NCI-H2171 treated with DMSO at 0.1 percent for 48 hours (cell line): ENCODE data around the gene PIP4K2A.
"Not testable (repeated sequence)": the region's sequence is repeated elsewhere in the genome, so short reads cannot be mapped to it uniquely, and the experiment has no call there.

Source experiments
- DNase-seq: peaks from one replicate; lab custom pipeline; 2025; lab: John Stamatoyannopoulos, UW

The PIP4K2A gene

DNA sequence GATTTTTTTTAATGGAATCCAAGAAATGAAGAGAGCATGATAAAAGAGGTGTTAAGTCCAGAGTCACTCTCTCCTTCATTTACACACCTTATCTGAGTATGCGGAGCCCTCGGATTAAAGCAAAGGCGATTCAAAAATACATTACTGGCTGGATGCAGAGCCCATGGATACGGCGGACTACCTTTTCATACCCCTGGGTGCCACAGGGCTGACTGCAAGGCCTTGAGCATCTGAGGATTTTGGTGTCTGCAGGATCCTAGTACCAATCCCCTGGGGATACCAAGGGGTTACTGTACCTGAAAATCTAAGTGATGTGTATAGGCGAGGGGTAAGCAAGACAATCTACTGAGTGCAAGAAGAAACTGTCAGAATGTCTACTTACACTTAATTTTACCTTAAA, 20.5 kb downstream of the PIP4K2A start:
- no peak for DNase-seq

DNA sequence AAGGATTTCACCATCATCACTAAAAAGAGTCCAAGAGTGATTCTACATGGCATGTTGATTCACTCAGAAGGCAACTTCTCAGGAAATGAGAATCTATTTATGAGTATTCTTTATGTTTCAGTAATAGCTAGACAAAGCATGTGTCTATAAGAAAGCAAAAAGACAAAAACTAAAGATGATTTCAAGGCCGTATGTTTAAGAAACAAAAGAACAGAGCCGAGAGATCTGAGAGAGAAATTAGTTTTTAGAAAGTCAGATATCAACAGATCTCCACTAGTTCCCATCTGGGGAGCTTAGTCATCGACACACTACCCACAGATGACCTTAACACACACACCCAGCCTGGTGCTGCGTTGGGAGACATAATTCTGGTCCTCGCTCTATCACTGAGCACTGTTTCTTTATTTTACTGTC, 21.0 kb downstream of the PIP4K2A start:
- DNase-seq: no peak

DNA sequence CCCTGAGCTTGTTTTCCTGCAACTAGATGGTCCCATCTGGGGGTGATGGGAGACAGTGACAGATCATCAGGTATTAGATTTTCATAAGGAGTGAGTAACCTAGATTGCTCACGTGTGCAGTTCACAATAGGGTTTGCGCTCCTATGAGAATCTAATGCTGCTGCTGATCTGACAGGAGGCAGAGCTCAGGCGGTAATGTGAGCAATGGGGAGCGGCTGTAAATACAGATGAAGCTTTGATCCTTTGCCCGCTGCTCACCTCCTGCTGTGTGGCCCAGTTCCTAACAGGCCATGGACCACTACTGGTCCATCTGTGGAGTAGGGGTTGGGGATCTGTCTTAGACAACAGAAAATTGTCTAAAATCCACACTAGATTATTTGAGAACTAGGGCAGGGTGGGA, 22.3 kb downstream of the PIP4K2A start:
- DNase-seq: not testable (repeated sequence)

DNA sequence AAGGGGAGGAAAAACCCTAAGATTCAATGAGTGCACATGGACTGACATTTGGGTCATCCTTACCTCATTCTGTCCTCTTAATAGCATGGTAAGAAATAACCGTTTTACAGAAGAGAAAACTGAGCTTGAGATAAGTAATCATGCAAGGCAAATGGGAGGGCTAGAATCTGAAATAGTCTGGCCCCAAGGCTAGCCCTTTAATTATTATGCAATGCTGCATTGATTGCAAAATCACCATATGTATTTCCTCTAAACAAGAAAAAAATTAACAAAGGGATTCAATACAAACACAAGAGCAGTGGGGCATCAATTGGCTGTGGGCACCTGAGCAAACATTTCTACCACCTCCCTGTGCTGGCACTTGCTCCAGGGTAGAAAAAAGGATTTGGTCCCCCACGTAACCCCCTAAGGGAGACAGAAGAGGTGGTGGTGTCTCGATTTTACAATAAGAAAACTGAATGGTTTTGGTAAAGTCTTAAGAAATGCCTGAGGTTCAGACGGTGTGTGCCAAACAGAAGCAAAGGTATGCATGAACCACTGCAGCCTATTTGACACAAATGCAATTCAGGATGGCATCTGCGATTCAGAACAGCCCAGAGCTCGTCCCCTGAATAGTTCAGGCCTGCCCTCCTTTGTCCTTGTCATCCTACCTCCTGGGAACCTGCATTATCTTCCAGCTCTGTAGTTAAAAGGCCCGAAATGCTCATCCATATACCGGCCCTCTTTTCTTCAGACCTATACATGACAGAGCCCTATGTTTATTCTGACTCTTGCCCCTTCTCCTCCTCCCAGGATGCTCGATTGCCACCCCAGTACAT, 23.6 kb downstream of the PIP4K2A start:
- no peak for DNase-seq

DNA sequence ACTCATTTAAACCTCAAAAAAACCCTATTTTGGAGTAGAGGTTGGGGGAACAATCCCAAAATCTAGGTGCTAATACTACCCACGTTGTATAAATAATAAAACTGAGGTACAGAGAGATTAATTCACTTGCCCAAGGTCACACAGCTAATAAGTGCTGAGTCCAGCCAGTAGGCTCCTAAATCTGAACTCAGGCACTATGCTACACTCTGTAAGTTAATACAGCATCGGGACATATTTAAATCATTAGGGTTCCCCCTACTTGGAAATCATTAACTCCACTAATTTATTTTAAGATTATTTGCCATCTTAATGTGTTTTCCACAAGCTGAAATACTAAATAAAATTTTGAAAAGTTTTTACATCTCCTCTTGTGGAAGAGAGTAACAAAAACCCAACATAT, 24.2 kb downstream of the PIP4K2A start:
- DNase-seq: no peak

DNA sequence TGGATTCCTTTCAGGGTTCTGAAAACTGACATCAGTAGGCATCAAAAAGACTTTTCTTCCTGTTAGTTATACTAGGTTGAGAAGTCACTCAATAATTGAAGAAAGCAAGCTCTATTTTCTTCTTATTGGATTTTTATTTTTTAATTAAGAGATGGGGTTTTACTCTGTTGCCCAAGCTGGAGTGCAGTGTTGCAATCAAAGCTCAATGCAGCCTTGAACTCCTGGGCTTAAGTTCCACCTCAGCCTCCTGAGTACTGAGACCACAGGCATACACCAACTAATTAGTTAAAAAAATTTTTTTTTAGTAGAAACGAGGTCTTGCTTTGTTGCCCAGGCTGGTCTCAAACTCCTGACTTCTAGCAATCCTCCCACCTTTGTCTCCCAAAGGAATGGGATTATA, 28.0 kb downstream of the PIP4K2A start:
- no peak for DNase-seq

DNA sequence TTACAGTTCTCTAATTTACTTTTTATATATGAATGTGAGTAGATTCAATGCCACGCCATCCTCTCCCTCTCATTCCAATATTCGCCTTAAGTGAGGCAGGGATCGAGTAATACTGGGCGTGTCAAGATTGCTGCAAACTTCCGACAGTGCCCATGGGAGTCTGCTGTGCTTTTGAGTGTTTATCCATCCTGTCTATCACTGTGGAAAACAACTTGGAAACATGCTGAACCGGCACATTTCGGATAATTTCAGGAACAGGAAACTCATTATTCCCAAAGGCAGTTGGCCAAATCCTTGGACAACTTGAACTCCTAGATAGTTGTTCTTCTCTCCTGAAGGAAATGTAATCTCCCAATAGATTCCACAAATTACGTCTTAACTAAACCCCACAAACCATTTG, 28.5 kb downstream of the PIP4K2A start:
- no peak for DNase-seq

DNA sequence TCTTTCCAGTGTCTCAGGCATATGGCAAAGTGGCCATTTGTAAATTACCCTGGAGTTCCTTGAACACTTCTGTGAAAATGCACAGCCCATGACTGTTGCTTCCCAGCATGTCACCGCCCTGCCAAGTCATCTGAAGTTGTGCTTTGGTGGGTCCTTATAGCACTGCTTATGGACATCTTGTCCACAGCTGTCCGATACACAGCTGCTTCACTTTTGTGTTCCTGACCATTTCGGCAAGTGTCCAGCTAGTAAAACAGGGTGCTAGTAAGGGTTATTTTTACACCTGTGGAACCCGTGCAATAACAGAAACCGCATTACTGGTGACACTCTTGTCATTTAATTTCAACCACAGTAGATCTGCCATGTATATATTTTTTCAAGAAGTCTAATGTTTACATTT, 29.7 kb downstream of the PIP4K2A start:
- no peak for DNase-seq

DNA sequence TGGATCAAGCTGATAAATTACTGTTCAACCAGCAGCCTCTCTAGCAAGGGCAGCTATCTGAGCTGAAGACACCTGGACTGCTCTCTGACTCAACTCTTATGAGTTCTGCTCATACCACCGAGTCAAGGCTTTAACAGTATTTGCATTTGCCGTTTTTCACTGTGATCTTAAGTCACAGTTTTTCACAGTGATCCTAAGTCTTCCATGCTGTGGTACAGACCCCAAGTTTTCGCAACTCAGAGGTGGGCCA, 31.3 kb downstream of the PIP4K2A start:
- DNase-seq: no peak

DNA sequence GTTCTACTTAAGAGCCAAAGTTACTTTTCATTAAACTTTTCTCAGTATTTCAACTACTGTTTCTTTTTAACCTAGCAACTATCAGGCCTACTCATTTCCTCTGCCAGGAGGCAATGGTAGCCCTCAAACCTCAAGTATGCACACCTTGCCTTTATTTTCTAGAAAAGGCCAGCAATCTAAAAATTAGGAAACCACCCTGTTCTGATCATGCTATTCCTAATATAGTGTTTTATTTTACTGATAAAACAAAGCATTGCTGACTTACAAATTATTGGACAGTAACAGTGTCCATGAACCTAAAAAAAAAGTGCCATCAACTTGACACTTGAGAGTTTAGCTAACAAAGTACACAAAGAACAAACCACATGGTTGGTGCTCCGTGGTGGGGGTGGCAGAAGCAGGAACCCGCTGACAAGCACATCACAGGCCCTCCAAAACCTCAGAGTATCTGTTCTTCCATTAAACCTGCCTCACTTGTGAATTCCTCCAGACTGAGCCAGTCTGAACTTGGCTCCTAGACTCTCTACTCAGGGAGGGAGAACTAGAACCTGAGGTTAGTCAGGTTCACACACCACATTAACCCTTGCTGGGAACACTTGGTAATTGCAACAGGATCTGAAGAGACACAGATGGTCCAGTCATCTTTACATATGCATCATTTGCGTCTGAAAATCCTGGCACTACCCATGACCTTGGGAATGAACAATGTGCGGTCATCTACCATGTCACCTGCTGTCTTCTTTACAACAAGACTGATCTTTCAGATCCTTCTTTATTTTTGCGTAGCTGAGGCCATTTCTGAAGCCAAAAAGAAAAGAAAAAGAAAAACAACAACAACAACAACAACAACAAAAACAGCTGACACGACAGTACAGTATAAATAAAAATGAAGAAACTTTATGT, 31.9 kb downstream of the PIP4K2A start:
- DNase-seq: peak; percentile 34

DNA sequence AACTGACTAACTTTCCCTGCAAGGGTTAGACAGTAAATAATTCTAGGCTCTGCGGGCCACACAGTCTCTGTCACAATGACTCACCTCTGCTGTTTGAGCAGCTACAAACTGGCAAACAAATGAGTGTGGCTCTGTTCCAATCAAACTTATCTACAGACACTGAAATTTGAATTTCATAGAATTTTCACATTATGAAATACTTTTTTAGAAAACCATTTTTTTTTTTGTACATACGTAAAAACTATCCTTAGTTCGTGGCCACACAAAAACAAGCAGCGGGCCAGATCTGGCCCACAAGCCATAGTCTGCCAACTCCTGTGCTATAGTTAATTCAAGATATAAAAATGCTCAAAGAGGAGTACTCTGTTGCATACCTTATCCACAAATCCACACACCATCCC, 32.6 kb downstream of the PIP4K2A start:
- DNase-seq: no peak

DNA sequence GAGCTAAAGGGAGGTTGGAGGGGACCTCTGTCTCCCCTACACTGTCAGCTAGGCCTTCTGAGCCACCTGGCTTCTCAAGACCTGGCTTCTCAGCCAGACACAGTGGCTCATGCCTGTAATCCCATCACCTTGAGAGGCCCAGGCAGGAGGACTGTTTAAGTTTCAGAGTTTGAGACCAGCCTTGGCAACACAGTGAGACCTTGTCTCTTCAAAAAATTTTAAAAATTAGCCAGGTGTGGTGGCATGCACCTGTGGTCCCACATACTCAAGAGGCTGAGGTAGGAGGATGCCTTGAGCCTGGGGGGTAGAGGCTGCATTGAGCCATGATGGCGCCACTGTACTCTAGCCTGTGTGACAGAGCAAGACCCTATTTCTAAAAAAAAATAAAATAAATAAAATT, 33.1 kb downstream of the PIP4K2A start:
- no peak for DNase-seq

DNA sequence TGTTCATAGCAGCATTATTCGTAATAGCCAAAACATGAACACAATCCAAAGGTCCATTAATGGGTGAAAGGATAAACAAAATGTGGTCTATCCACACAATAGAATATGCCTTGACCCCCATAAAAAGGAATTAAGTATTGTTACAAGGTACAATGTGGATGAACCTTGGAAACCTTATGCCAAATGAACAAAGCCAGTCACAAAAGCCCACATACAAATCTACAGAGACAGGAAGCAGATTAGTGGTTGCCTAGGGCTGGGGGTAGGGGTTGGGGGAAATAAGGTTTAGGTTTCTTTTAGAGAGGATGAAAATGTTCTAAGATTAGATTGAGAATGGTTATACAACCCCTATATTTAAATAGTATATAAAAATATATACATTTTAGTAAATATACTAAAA, 34.8 kb downstream of the PIP4K2A start:
- no peak for DNase-seq

DNA sequence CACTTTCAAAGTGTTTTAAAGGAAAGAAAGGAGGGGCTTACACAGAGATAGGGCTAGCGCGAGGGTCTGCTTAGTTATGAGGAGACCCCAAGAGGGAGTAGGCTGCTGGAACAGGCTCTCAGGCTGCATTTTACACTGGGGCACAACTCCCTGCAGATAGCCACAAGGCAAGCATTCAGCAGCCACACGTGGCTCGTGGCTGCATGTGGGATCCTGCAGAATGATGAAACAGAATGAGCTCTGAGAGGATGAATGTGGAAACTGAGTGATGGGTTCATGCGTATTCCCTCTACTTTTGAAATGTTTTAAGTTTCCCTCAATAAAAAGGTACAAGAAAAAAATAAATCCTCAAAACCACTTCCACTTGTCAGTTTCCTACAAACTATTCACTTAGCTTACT, 37.0 kb downstream of the PIP4K2A start:
- DNase-seq: no peak

DNA sequence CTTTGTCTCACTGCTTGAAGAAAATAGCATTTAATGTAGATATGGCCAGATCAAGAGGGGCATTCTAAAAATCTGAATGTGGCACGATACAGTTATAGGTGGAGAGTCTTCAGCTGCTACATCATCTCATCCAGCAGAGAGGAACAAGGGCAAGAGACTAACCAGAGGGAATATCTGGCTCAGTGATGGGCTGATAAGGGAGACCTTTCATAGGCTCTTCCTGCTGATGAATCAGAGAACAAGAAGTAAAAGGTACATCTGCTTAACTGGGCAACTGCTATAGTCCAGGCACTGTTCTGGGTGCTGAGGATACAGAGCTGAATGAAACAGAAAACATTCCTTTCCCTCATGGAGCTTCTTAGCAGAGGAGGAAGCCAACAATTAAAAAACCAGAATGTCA, 37.9 kb downstream of the PIP4K2A start:
- no peak for DNase-seq

DNA sequence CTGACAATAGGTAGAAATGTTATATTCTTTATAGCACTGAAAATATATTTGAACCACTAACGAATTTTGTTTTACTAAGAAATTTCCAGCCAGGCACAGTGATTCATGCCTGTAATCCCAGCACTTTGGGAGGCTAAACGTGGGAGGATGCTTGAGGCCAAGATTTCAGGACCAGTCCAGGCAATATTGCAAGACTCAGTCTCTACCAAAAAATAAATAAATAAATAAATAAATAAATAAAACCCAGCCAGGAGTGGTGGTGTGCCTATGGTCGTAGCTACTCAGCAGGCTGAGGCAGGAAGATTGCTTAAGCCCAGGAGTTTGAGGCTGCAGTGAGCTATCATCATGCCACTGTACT, 39.8 kb downstream of the PIP4K2A start:
- no peak for DNase-seq

DNA sequence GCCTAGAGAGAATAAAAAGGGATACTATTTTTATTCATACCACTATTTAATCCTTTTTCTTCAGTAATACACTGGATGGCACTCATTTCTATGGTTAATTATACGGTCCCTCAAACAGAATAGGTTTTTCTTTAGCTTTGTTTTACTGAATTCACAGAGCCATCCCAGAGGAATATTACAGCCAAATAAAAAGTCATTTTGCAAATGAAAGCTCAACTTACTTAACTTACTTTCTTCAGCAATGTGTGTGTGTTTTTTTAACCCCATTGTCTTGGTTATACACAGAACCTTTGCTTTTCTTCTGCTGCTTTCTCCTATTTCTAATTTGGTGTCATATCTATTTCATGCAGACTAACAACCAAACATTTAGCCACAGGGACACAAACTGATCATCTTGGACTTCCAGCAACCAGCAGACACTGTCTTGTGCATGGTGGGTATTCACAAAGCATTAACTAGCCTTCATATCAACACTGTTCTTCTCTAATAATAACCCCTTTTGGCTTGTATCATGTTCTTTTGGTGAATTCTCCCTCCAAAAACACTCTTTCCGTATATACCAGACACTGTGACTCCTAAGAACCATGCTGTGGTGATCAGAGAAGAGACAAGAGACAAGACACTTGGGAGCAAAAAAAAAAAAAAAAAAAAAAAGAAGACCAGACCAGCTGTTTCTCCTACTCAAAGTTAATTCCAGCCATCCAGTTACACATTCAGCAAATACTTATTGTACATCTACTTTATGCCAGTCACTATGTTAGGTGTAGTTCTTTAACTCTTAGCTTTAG, 40.4 kb downstream of the PIP4K2A start:
- peak; percentile 20 for DNase-seq

DNA sequence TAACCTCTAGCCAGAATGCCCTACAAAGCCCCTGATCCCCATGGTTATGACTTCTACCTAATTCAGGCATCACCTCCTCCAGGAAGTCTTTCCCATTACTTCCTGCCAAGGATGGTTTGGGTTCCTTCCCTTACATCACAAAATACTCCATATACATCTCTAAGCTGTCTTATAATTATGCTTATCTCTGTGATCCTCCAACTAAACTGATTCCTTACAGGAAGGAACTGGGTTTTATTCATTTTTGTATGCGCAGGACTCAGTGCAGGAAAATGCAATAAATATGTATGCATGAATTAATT, 41.3 kb downstream of the PIP4K2A start:
- no peak for DNase-seq

DNA sequence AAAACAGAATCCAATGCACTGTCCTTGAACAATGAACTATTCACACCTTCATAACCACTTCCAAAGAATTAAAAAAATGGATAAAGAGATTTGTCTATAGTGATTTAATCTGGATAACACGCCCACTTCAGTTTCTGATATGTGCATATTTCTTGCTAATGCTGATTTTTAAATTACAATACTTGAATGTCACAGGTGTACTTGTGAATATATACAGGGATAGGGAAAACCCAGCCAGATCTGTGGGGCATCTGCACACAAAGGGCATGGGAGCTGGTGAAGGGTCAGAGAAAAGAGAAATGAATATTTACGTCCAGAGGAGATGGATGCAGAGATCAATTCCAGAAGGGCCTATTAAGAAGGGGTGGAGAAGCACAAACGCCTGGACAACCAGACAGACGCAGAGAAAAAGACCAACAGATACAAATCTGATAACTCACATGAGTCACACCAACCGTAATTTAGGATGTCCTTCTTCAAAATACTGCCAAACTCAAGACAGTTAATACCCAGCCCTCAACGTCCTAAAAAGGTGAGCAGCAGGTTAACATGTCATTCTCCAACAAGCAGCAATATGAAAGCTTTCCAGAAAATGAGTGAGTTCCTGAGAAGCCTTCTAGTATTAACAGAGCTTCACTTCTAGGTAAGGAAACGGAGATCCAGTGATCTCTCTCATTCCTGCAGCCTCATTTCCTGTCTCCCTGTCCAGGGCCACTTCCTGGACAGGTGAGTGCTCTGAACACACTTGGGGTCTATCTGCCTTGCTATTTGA, 41.9 kb downstream of the PIP4K2A start:
- no peak for DNase-seq

DNA sequence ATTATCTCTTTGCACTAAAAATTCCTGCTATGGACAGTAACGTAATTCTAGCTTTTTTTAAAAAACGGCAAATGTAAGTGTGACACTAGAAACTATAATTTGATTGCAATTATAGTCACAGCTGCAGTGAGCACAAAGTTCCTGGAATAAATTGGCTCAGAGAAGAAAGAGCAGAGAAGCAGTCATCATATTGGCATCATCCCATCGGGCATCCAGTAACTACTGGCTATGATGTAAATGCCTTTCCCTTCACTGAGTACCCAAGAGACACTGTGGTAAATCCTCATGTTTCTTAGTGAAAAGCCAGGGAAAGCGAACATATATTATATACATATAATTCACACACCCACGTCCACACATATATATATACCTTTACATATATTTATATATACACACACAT, 43.6 kb downstream of the PIP4K2A start:
- no peak for DNase-seq

DNA sequence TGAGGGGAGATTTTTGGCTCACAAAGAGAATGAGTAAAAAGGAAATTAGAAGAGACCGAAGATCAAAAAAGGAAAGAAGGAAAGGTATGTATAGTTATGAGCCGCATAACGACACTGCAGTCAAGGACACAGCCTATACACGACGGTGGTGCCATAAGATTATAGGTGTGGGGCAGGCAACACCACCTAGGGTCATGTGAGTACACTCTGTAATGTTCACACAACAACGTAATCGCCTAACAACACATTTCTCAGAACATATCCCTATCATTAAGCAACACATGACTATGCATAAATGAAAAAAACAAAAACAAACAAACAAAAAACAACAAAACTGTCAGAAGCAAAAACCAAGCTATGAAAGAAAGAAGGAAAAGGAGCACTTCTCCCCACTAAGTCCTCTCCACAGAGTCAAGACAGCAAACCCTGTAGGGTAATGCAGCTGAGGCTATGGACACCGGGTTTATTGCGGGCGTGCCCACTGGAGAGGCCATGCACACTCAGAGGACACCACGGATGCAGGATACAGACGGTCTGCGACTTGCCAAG, 45.1 kb downstream of the PIP4K2A start:
- no peak for DNase-seq

DNA sequence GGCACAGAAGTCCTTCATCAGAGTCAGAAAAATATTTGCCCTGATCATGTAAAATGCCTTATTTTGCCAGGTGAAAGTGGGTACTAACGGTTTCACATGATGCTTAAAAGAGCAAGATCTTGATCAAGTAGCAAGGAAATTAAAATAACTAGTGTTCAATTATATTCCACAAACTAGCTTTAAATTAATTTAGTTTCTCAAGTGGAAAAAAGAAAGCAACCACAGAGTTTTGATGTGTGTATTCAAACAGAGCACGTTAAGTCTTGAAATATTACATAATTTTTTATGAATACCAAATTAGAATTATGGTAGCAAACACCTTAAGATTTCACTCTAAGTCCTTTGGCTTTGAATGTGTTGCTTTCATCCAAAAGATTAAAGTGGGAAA, 47.3 kb downstream of the PIP4K2A start:
- no peak for DNase-seq
